Liver (tissue), 9 donors: ENCODE measurements around the gene ZNF862. TPM values are rescaled to one million over a fixed set of nuclear protein-coding genes. Genes with fewer than 3 reads are reported as not detected.
A peak's percentile ranks its signal among the peaks of the same experiment; 100 is the strongest.

Source experiments
- DNase-seq: peaks from one replicate; pipeline ENCODE4 v3.0.0-alpha.2; 2017; ENCODE audit warnings: low spot score
- H3K27ac ChIP-seq, 2 donors: one replicate each; pipeline ENCODE4 v1.7.0; 2013; ENCODE audit warnings: inconsistent platforms in 2 of 2, low read length in 2 of 2, control low read depth in 1 of 2, low read depth in 1 of 2, mild to moderate bottlenecking in 1 of 2
- H3K27me3 ChIP-seq, 4 donors: one replicate each; pipeline versions ENCODE4 v1.6.1 to v1.7.0; 2013; ENCODE audit warnings: low read length in 3 of 4, inconsistent platforms in 1 of 4, mild to moderate bottlenecking in 1 of 4, moderate library complexity in 1 of 4; ENCODE audit not compliant: control insufficient read depth in 4 of 4, insufficient read depth in 4 of 4
- H3K36me3 ChIP-seq, 4 donors: one replicate each; pipeline versions ENCODE4 v1.6.1 to v1.7.0; 2013; ENCODE audit warnings: low read length in 3 of 4, mild to moderate bottlenecking in 3 of 4, low read depth in 1 of 4, moderate library complexity in 1 of 4; ENCODE audit not compliant: control insufficient read depth in 4 of 4, insufficient read depth in 3 of 4
- H3K4me1 ChIP-seq, 4 donors: one replicate each; pipeline versions ENCODE4 v1.6.1 to v1.7.0; 2013; ENCODE audit warnings: low read length in 3 of 4, mild to moderate bottlenecking in 3 of 4, moderate library complexity in 1 of 4; ENCODE audit not compliant: control insufficient read depth in 4 of 4, insufficient read depth in 4 of 4
- H3K4me3 ChIP-seq, 3 donors: one replicate each; pipeline versions ENCODE4 v1.6.1 to v1.7.0; 2013; ENCODE audit warnings: low read length in 3 of 3, control low read depth in 1 of 3, low read depth in 1 of 3, mild to moderate bottlenecking in 1 of 3
- H3K9ac ChIP-seq, 2 donors: one replicate each; pipeline ENCODE4 v1.7.0; 2013; ENCODE audit warnings: low read length in 2 of 2, mild to moderate bottlenecking in 2 of 2, moderate library complexity in 2 of 2, control low read depth in 1 of 2, low read depth in 1 of 2
- H3K9me3 ChIP-seq, 4 donors: one replicate each; pipeline versions ENCODE4 v1.6.1 to v1.7.0; 2013; ENCODE audit warnings: low read length in 3 of 4; ENCODE audit not compliant: control insufficient read depth in 4 of 4
- EGR1 ChIP-seq, 2 donors: IDR thresholded peaks; 2 replicates each; pipeline ENCODE4 v1.6.1; 2016 to 2018; ENCODE audit warnings: antibody characterized with exemption in 2 of 2, low read depth in 2 of 2
- FOXA1 ChIP-seq: IDR thresholded peaks from 2 replicates; pipeline ENCODE4 v1.6.1; 2016; ENCODE audit warnings: antibody characterized with exemption
- FOXA2 ChIP-seq: IDR thresholded peaks from 2 replicates; pipeline ENCODE4 v1.6.1; 2016; ENCODE audit warnings: antibody characterized with exemption
- GABPA ChIP-seq, 2 donors: IDR thresholded peaks in 1 of 2; conservative IDR thresholded peaks in 1 of 2; 2 replicates each; pipeline ENCODE4 v1.6.1; 2016; ENCODE audit warnings: antibody characterized with exemption in 2 of 2, mild to moderate bottlenecking in 1 of 2, moderate library complexity in 1 of 2
- HNF4A ChIP-seq, 2 donors: conservative IDR thresholded peaks; 2 replicates each; pipeline ENCODE4 v1.6.1; 2016; ENCODE audit warnings: antibody characterized with exemption in 2 of 2, mild to moderate bottlenecking in 2 of 2
- HNF4G ChIP-seq: IDR thresholded peaks from 2 replicates; pipeline ENCODE4 v1.6.1; 2016; ENCODE audit warnings: antibody characterized with exemption
- NR2F2 ChIP-seq: IDR thresholded peaks from 2 replicates; pipeline ENCODE4 v1.6.1; 2016; ENCODE audit warnings: antibody characterized with exemption
- RAD21 ChIP-seq, 2 donors: IDR thresholded peaks; 2 replicates each; pipeline ENCODE4 v1.6.1; 2016; ENCODE audit warnings: antibody characterized with exemption in 2 of 2, mild to moderate bottlenecking in 2 of 2
- RXRA ChIP-seq, 2 donors: IDR thresholded peaks; 2 replicates each; pipeline ENCODE4 v1.6.1; 2017 to 2018; ENCODE audit warnings: antibody characterized with exemption in 2 of 2, mild to moderate bottlenecking in 1 of 2
- SP1 ChIP-seq: IDR thresholded peaks from 2 replicates; pipeline ENCODE4 v1.6.1; 2018; ENCODE audit warnings: antibody characterized with exemption, mild to moderate bottlenecking
- TAF1 ChIP-seq: conservative IDR thresholded peaks from 2 replicates; pipeline ENCODE4 v1.6.1; 2016; ENCODE audit warnings: antibody characterized with exemption, mild to moderate bottlenecking
- YY1 ChIP-seq: IDR thresholded peaks from 2 replicates; pipeline ENCODE4 v1.6.1; 2016; ENCODE audit warnings: antibody characterized with exemption, mild to moderate bottlenecking
- WGBS: extraction: QIAGEN DNeasy Blood & Tissue Kit; methylation state at CpG from one replicate; pipeline ENCODE4 v1.1.7; 2013; 5-methylcytosine and 5-hydroxymethylcytosine counted together
- polyA plus RNA-seq, 2 donors: library from polyadenylated mRNA; stranded (reverse) in 1 of 2; unstranded in 1 of 2; fragments of 200-250 nt in 1 of 2; fragments of >200 nt in 1 of 2; fragmentation: Nextera tagmentation in 1 of 2; extraction: Ambion mirVana in 1 of 2; gene quantifications; one replicate each; pipeline versions ENCODE4 v1.2.1 to v1.2.3, GENCODE V29; 2013 to 2015
- total RNA-seq, 2 donors: library from RNA; depleted of rRNA; stranded (reverse); fragments of >200 nt; gene quantifications; one replicate each; pipeline ENCODE4 v1.2.3, GENCODE V29; 2014
- TF ChIP-seq, protein P1 (sequence below): IDR thresholded peaks from 2 replicates; pipeline ENCODE4 v1.6.1; 2016; ENCODE audit warnings: antibody characterized with exemption
- TF ChIP-seq, protein P2 (sequence below): IDR thresholded peaks from 2 replicates; pipeline ENCODE4 v1.6.1; 2016; ENCODE audit warnings: antibody characterized with exemption
- TF ChIP-seq, protein P3 (sequence below): fragments of 150-350 bp; IDR thresholded peaks from 2 replicates; pipeline ENCODE4 v1.5.1; 2017; ENCODE audit warnings: improper control_type of control experiment, low read depth, low read length; ENCODE audit not compliant: missing input control
- TF ChIP-seq, protein P4 (sequence below): IDR thresholded peaks from 2 replicates; pipeline ENCODE4 v1.6.1; 2016; ENCODE audit warnings: antibody characterized with exemption, mild to moderate bottlenecking
- TF ChIP-seq, protein P5 (sequence below): IDR thresholded peaks from 2 replicates; pipeline ENCODE4 v1.6.1; 2016; ENCODE audit warnings: antibody characterized with exemption
- donor health status: healthy.
- donor health status: healthy.
- donor health status: healthy.
- donor health status: healthy.
- donor health status: healthy.

The ZNF862 gene
- total and polyA plus RNA-seq, 4 donors: 1.9 to 9.4 (median 3.8) TPM

DNA sequence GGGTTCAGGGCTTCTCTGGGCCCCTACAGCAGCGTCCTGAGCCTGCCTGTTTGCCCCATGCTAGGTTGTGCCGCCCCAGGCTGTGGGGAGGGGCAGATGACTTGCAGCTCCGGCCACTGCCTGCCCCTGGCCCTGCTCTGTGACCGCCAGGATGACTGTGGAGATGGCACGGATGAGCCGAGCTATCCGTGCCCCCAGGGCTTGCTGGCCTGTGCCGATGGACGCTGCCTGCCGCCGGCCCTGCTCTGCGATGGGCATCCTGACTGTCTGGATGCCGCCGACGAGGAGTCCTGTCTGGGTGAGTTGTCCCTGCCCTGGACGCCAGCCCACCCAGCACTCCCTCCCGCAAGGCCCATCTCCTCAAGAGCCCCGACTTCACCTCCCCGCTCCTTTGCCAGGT is 49.1 kb upstream of the ZNF862 start:
- no peaks in the 10 kb centered on the region for H3K27me3 ChIP-seq
- H3K9me3 ChIP-seq: no peaks in the 10 kb centered on the region
- TF ChIP-seq HNF4A (conservative IDR thresholded peaks at IDR 0.05): no peak
- no peak for TF ChIP-seq RAD21 (IDR thresholded peaks at IDR 0.05)
- no peak for TF ChIP-seq SP1
- TF ChIP-seq, protein P1, sequence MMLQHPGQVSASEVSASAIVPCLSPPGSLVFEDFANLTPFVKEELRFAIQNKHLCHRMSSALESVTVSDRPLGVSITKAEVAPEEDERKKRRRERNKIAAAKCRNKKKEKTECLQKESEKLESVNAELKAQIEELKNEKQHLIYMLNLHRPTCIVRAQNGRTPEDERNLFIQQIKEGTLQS: no peak
- TF ChIP-seq TAF1: no peak
- TF ChIP-seq, protein P2, sequence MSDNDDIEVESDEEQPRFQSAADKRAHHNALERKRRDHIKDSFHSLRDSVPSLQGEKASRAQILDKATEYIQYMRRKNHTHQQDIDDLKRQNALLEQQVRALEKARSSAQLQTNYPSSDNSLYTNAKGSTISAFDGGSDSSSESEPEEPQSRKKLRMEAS: no peak
- no peak for TF ChIP-seq RXRA (IDR thresholded peaks at IDR 0.05)
- TF ChIP-seq FOXA2: no peak
- TF ChIP-seq, protein P3, sequence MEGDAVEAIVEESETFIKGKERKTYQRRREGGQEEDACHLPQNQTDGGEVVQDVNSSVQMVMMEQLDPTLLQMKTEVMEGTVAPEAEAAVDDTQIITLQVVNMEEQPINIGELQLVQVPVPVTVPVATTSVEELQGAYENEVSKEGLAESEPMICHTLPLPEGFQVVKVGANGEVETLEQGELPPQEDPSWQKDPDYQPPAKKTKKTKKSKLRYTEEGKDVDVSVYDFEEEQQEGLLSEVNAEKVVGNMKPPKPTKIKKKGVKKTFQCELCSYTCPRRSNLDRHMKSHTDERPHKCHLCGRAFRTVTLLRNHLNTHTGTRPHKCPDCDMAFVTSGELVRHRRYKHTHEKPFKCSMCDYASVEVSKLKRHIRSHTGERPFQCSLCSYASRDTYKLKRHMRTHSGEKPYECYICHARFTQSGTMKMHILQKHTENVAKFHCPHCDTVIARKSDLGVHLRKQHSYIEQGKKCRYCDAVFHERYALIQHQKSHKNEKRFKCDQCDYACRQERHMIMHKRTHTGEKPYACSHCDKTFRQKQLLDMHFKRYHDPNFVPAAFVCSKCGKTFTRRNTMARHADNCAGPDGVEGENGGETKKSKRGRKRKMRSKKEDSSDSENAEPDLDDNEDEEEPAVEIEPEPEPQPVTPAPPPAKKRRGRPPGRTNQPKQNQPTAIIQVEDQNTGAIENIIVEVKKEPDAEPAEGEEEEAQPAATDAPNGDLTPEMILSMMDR: no peak
- TF ChIP-seq EGR1 (IDR thresholded peaks at IDR 0.05; ENCODE audit: low read depth in 2 of 2): no peak
- TF ChIP-seq HNF4G: no peak
- TF ChIP-seq, protein P4, sequence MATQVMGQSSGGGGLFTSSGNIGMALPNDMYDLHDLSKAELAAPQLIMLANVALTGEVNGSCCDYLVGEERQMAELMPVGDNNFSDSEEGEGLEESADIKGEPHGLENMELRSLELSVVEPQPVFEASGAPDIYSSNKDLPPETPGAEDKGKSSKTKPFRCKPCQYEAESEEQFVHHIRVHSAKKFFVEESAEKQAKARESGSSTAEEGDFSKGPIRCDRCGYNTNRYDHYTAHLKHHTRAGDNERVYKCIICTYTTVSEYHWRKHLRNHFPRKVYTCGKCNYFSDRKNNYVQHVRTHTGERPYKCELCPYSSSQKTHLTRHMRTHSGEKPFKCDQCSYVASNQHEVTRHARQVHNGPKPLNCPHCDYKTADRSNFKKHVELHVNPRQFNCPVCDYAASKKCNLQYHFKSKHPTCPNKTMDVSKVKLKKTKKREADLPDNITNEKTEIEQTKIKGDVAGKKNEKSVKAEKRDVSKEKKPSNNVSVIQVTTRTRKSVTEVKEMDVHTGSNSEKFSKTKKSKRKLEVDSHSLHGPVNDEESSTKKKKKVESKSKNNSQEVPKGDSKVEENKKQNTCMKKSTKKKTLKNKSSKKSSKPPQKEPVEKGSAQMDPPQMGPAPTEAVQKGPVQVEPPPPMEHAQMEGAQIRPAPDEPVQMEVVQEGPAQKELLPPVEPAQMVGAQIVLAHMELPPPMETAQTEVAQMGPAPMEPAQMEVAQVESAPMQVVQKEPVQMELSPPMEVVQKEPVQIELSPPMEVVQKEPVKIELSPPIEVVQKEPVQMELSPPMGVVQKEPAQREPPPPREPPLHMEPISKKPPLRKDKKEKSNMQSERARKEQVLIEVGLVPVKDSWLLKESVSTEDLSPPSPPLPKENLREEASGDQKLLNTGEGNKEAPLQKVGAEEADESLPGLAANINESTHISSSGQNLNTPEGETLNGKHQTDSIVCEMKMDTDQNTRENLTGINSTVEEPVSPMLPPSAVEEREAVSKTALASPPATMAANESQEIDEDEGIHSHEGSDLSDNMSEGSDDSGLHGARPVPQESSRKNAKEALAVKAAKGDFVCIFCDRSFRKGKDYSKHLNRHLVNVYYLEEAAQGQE: no peak
- no peak for TF ChIP-seq GABPA (IDR thresholded peaks at IDR 0.05 in 1 of 2, conservative IDR thresholded peaks at IDR 0.05 in 1 of 2)
- no peak for TF ChIP-seq YY1
- TF ChIP-seq FOXA1: no peak
- TF ChIP-seq, protein P5, sequence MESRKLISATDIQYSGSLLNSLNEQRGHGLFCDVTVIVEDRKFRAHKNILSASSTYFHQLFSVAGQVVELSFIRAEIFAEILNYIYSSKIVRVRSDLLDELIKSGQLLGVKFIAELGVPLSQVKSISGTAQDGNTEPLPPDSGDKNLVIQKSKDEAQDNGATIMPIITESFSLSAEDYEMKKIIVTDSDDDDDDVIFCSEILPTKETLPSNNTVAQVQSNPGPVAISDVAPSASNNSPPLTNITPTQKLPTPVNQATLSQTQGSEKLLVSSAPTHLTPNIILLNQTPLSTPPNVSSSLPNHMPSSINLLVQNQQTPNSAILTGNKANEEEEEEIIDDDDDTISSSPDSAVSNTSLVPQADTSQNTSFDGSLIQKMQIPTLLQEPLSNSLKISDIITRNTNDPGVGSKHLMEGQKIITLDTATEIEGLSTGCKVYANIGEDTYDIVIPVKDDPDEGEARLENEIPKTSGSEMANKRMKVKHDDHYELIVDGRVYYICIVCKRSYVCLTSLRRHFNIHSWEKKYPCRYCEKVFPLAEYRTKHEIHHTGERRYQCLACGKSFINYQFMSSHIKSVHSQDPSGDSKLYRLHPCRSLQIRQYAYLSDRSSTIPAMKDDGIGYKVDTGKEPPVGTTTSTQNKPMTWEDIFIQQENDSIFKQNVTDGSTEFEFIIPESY: no peak
- TF ChIP-seq NR2F2: no peak
- WGBS: 90% methylated on average over 19 of the region's 19 CpGs
- peaks cover 11 to 21% (median 15%) of the 10 kb centered on the region in 4 donors for H3K4me1 ChIP-seq
- H3K4me3 ChIP-seq: no peak overlapping the region
- H3K36me3 ChIP-seq: no peaks in the 10 kb centered on the region
- H3K9ac ChIP-seq: no peak overlapping the region
- no peak for DNase-seq
- H3K27ac ChIP-seq: no peak overlapping the region

DNA sequence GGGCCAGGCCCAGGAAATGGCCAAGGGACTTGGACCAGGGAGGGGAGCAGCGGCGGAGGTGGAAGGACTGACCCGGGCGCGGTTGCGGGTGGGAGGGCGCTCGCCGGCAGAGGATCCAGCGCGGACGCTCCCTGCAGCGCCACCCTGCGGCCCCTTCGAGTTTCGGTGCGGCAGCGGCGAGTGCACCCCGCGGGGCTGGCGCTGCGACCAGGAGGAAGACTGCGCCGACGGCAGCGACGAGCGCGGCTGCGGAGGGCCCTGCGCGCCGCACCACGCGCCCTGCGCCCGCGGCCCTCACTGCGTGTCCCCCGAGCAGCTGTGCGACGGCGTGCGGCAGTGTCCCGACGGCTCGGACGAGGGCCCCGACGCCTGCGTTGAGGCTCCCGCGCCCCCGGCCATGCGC is 48.0 kb upstream of the ZNF862 start:
- peaks cover 11 to 21% (median 15%) of the 10 kb centered on the region in 4 donors for H3K4me1 ChIP-seq
- no peak for TF ChIP-seq HNF4A (conservative IDR thresholded peaks at IDR 0.05)
- no peak for TF ChIP-seq TAF1
- H3K27me3 ChIP-seq: no peaks in the 10 kb centered on the region
- no peaks in the 10 kb centered on the region for H3K9me3 ChIP-seq
- DNase-seq: peak; percentile 56
- no peak overlapping the region for H3K9ac ChIP-seq
- no peak overlapping the region for H3K4me3 ChIP-seq
- no peak overlapping the region for H3K27ac ChIP-seq
- WGBS: 46% methylated on average over 56 of the region's 56 CpGs
- H3K36me3 ChIP-seq: no peaks in the 10 kb centered on the region
